HG03039 (cell line): Measurements from ENCODE around the gene AK9.
"Not testable (repeated sequence)": the region's sequence is repeated elsewhere in the genome, so short reads cannot be mapped to it uniquely, and the experiment has no call there.

Experiments
- ATAC-seq: cut with Tn5 transposase; IDR thresholded peaks from one replicate; pipeline ENCODE4 v1.9.1; 2021; ENCODE audit warnings: mild to moderate bottlenecking, moderate library complexity; ENCODE audit not compliant: unreplicated experiment

AK9 gene

DNA sequence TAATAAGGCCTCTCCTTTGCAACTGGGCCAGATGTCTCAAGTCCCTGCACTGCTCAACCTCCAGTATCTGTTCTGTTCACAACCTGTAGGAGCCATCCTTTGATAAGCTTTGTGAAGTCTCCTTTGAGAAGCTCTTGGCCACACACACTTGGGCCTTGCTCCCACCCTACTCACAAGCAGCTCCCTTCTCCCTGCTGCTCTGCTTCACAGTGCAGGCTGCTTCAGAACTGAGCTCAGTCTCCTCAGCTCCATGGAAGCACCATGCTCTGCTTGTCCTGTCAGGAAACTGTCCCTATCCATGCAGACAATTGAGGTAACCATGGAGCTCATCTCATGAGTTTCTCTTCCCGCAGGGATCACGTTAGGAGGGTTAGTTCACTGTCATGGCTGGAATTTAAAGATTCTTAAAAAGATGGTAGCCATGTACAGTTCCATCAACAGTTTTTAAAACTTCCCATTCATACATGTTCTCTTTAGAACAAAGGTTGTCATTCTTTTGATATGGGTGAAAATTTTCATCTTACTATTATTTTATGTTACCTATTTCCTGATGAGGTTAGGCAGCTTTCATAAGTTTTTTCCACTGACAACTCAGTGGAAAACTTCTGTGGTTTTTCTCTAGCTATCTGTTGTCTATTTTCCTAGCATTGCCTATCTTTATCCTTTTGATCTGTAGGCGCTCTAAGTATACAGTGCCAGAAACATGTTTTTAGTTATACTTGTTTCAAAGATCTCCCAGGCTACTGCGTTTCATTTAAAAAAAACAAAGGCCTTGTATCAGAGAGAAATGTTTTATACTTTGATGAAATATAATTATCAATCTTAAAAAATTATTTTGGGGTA, 62.6 kb downstream of the AK9 start:
- no peak for ATAC-seq

DNA sequence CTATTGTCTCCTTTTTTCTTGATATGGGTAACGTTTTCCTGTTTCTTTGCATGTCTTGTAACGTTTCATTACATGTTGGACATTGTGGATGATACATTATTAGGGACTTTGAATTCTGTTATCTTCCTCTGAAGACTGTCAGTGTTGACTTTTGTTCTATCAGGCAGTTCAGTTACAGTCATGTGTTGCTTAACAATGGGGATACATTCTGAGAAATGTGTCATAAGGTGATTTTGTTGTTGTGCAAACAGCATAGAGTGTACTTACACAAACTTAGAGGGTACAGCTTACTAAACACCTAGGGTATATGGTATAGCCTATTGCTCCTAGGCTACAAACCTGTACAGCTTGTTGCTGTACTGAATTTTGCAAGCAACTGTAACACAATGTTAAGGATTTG, 64.7 kb downstream of the AK9 start:
- no peak for ATAC-seq

DNA sequence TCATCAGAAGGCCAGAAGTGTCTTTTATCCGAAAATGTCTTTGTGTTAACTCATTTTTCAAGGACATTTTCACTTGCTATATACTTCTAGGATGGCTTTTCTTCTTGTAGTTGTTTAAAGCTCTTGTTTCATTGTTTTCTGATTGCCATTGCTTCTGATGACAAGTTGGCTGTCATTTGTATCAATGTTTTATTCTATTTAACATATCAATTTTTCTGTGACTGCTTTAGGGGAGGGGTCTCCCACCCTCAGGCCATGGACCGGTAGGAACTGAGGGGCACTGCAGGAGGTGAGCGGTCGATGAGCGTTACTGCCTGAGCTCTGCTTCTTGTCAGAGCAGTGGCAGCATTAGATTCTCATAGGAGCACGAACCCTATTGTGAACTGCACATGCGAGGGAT, 65.8 kb downstream of the AK9 start:
- ATAC-seq: no peak

DNA sequence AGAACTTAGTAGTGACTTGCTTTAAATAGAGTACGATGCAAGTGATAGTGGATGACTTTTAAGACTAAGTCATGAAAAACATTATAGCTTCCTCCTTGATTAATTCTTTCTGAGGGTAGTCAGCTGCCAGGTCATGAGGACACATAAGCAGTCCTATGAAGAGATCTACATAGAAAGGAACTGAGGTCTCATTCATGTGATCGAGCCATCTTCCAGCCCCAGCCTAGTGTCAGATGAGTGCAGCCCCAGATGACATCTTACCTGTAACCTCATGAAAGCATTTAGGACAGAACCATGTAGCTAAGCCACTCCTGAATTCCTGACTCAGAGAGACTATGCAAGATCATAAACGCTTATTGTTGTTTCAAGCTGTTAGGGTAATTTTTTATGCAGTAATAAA, 67.7 kb downstream of the AK9 start:
- no peak for ATAC-seq

DNA sequence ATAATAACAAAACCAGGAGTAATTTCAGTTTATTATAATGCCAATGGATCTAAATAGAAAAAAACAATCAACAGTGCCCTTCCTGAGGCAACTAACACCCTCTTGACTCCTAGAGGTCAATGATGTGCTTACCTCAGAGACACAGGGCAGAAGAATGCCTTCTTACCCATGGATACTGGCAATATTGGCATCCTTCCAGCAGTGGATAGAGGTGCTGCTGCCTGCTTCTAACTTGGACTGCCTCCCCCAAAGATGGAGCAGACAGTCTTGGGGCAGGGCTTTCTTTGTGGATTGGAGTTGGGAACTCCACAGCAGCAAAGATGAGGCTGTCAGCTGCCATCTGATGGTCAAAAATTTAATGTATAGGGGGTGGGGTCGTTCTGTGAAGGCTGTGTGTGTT, 78.7 kb downstream of the AK9 start:
- ATAC-seq: no peak

DNA sequence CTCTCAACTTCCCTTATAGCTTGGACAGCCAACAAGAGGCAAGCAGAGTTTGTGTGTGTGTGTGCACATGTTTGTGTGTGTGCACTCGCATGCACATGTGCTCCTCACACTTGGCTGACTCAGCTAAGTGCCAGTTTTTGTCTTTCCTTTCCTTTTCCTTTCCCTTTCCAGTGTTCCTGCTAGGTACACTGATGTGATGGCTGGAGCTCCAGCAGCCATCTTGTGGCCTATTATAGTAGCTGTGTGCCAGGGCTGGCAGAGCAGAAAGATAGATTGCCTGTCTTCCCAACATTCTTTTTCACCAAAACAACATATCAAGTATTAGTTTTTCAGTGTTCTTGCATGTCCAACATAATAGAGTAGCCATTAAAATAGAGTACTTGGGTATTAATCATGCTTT, 79.5 kb downstream of the AK9 start:
- no peak for ATAC-seq

DNA sequence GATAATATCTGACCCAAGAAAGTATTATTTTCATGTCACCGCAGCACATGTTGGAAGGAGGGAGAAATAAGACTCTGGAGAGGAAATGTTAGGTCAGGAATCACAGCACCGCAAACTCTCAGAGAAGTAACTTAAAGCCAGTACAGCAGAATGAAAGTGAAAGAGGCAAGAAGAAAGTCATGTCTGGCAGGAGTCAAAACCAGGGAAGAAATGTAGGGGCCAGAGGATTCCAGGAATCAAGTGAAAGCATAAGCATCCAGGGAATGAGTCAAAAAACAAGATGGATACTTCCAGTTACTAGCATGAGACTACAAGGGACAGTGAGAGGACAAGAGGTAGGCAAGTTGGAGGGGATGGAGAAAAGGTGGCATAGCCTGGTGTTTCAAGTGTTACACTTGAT, 80.4 kb downstream of the AK9 start:
- no peak for ATAC-seq

DNA sequence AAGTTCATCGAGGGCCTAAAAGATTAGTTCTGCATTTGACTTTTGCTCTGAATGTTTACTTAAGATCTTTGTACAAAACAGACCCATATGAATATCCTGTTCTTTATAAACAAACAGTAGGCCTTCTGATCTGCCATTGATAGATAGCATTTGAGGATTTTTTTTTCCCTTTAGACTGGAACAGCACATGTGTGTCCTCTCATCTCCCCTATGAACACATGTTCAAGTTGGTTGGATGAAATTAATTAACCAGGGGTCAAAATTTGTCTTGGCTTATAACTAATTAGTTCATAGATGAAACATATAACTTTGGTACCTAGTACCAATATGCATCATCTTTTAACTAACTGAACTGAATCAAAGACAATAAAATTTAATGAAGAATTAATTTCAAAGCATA, 81.3 kb downstream of the AK9 start:
- no peak for ATAC-seq

DNA sequence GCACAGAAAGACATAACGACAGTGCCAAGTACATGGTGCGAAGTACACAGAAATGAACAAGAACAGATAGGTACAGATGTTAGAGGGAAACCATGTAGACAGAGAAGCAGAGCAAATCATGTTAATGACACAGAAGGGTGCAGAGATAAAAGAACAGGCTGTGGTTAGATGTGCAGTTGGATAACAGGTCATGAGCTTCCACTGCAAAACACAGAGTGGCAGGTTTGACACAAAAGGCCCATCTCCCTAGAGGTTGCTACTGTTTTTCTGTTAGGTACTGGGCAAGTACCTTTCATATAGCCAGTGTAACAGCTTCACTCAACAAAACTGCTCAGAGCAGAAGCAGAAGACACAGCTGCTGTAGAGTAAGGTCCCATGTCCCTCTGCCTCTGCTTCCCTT, 84.6 kb downstream of the AK9 start:
- no peak for ATAC-seq

DNA sequence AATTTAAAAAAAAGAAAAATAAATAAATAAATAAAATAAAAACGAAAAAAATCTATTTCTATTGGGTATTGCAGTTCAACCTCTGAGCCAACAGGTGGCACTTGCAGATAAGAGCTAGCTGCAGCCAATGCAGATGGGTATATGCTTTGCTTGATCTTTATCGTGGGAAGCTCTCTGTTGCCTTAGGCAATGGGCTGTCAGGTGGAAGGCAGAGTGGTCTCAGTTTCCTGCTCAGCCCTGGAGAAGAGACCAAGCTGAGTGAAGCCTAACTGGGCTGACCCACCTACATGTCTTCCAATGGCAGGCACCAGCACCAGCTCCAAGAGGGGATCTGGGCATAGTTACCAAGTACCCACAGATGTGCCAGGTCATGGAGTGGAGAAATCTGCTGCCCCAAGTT, 95.0 kb downstream of the AK9 start:
- no peak for ATAC-seq

DNA sequence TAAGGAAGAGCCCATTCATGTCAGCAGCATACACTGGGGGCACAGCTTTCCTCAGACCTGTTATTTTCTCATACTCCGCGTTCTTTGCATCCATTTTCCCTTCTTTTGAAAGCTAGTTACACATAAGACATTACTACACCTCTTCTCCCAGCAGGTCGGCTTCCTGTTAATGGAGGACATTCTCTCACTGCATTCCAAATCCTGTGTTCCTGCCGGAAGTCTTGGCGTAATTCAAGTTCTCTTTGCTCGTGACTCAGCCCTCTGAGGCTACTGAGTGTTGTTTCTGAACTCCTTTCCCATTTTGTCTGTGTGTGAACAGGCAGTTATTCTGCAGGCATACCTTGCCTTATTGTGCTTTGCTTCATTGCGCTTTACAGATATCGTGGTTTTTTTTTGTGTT, 110.5 kb downstream of the AK9 start:
- ATAC-seq: no peak

DNA sequence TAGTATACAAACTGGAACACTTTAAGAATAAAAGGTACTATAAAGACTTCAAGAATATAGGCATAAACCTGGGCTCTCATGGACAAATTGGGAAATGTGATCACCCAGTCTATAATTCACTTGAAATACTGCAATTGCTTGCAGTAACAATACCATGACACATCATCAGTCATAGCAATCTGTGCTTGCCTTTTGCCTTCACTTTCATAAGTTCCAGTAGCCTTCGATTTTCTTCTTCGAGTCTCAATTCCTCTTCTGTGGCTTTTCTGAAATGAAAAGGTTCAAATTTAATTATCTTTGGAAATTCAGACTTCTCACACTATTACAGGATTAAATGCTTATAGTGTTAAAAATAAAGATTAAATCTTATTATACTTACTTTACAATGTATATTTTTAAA, 111.6 kb downstream of the AK9 start:
- ATAC-seq: no peak

DNA sequence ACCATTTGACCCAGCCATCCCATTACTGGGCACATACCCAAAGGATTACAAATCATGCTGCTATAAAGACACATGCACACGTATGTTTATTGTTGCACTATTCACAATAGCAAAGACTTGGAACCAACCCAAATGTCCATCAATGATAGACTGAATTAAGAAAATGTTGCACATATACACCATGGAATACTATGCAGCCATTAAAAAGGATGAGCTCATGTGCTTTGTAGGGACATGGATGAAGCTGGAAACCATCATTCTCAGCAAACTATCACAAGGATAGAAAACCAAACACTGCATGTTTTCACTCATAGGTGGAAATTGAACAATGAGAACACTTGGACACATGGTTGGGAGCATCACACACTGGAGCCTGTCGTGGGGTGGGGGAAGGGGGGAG, 121.1 kb downstream of the AK9 start:
- not testable (repeated sequence) for ATAC-seq

DNA sequence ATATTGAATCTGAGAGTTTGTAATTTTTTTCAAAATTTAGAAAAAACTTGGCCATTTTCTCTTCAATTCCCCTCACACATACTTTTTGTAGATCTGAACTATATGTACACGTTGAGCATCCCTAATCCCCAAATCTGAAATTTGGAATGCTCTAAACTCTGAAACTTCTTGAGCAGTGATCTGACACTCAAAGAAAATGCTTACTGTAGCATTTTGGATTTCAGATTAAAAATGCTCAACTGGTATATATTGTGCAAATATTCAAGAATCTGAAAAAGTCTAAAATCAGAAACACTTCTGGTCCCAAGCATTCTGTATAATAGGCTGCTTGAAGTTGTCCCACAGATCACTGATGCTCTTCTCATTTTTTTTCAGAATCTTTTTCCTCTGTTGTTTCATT, 129.2 kb downstream of the AK9 start:
- ATAC-seq: no peak

DNA sequence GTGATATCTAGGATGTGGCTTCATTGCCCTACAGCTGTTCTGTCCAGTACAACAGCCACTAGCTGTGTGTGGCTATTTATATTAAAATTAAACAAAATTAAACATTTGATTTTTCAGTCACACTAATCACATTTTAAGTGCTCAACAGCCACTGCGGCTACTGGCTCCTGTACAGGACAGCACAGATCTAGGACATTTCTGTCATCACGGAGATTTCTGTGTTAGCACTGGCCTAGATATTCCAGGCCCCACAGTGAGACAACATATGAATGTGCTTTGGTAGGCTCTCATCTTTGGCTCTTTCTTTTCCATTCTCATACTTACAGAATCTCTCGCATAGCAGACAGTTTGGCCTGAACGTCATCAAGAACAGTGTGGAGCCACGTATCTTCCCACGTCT, 159.6 kb downstream of the AK9 start:
- no peak for ATAC-seq

DNA sequence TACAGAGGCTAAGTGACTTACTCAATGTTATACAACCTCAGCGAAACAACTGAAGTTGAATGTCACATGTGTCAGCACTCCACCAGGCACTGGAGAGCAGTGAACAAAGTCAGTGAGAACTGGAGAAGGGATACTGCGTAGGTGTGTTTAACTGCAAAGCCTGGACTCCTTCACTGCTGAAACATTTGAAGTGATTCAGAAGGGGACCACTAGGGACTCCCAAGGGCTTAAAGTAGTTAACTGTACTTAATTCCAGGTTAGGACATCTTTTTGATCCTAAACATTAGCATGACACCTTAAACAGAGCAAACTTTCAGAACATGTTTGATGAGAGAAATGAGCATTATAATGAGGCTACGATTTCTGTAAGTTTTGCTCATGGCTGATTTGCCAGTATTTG, 163.0 kb downstream of the AK9 start:
- no peak for ATAC-seq

DNA sequence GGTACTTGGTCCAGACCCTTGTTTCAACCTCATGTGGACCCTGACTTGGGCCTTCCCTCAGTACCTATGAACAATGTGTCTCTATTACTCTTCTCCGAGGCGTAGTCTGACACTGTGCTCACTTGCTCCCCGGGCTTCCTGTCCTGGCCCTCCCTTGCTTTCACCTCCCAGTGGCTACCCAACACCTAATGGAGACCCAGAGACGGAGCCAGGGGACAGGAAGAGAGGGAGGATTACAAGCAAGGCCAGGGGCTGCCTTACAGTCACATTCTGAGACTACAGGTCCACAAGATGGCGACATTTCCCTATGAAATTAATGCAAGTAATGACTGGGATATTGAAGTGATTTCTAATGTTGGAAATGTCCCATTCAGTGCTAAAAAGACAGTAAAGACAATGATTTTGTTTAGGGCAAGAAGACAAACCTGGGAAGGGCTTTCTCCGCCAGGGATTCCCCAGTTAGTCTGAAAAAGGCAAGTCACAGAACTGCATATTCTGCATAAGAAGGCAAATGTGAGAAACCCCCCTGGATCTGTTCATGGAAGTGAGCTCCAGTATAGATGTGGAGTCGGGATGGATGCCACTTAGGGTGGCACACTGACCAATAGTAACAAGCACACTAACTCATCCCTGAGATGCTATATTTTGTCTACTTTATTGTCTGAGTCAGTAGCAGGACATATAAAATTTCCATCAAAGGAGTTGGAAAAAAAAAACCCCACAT, 163.9 kb downstream of the AK9 start:
- ATAC-seq: no peak

DNA sequence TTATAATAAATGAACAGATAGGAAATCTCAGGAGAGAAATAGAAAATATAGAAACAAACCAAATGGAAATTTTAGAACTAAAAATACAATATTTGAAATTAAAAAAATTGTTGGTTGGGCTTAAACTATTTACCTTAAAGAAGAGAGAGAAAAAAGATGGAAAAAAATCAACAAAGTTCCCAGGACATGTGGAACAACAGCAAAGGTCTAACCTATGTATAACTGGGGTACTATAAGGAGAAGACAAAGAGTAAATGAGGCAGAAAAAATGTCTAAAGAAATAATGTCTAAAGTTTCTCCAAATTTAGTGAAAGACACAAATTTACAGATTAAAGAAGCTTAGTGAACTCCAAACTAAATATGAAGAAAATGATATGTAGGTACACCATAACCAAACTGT, 166.9 kb downstream of the AK9 start:
- ATAC-seq: no peak

DNA sequence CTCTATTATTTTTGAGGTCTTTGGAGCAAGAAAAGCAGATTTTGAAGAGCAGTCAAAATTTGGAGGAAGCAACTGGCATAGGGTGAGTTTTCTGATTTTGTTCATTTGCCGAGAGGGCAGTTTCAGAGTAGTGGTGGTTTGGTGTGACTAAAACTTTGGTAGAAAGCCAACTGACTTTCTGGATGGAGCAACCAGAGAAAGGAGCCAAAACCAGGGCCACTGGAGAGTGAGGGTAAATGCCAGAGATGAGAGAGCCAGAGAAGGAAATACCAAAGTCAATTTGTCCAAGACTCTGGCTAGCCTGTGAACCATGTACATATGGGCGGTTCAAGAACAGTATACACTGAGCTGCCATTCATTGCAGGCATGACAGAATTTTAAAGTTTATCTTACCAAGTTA, 167.5 kb downstream of the AK9 start:
- ATAC-seq: no peak

DNA sequence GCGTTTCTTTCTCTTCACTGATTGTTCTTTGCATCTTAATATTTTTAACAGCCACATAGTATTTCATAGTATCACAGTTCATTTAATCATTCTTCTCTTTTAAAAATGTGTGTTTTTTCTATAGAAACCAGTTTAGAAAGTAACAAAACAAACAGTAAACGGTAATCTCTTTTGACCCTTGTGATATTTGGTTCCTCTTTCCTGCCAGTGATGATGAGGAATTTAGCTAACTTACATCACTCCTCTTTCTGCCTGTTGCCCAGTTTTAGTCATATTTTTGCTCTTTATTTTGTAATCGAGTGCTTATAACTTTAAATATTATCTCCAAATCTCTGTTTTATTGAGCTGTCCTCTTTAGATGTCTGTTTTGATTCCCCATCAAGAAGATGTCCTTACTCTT, 169.9 kb downstream of the AK9 start:
- no peak for ATAC-seq

DNA sequence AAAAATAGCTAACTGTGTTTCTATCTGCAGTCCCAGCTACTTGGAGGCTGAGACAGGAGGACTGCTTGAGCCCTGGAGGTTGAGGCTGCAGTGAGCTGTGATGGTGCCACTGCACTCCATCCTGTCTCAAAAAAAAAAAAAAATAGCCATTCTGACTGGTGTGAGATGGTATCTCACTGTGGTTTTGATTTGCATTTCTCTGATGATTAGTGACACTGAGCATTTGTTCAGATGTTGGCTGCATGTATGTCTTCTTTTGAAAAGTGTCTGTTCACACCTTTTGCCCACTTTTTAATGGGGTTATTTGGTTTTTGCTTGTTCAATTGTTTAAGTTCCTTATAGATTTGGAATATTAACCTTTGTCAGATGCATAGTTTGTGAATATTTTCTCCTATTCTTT, 171.4 kb downstream of the AK9 start:
- ATAC-seq: not testable (repeated sequence)

DNA sequence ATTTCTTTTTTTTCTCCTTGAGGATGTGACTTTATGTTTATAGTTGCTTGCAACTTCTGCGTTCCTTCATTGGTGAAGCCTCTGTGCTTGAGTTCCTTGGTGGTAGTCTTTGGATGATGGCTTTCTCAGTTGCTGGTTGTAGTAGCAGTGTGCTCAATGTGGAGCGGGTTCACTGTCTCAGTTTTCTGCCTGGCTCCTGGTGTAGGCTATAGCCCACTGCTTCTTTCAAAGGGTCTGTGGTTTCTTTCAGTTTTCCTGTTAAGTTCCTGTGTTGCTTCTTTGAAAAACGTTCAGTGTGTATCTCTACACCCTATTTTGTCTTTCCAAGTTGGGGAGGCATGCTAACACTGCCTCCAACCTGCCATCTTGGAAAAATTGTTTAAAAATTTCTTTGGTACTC, 174.1 kb downstream of the AK9 start:
- ATAC-seq: no peak
